H9 (cell line): ENCODE results near the gene ITPR2. TPM values are rescaled to one million over a fixed set of nuclear protein-coding genes. Genes with fewer than 3 reads are reported as not detected.

Experiments
- DNase-seq: peaks from one replicate; pipeline ENCODE4 v3.0.0-alpha.2; 2017
- H2AFZ ChIP-seq: one replicate; pipeline ENCODE4 v1.6.1; 2013; ENCODE audit warnings: mild to moderate bottlenecking, low read length, control low read depth, moderate library complexity
- H2AK5ac ChIP-seq: 2 replicates; pipeline ENCODE4 v1.6.1; 2013; ENCODE audit warnings: low read length, control low read depth, mixed read lengths; ENCODE audit not compliant: insufficient read length
- H2BK120ac ChIP-seq: one replicate; pipeline ENCODE4 v1.6.1; 2013; ENCODE audit warnings: low read depth, mild to moderate bottlenecking, low read length, control low read depth, inconsistent platforms; ENCODE audit not compliant: poor library complexity, severe bottlenecking
- H2BK12ac ChIP-seq: 2 replicates; pipeline ENCODE4 v1.6.1; 2013; ENCODE audit warnings: low read length, control low read depth, mixed read lengths, low read depth; ENCODE audit not compliant: insufficient read length
- H2BK15ac ChIP-seq: 2 replicates; pipeline ENCODE4 v1.6.1; 2013; ENCODE audit warnings: low read depth, low read length, control low read depth
- H2BK20ac ChIP-seq: one replicate; pipeline ENCODE4 v1.6.1; 2013; ENCODE audit warnings: low read depth, mild to moderate bottlenecking, low read length, control low read depth, inconsistent platforms; ENCODE audit not compliant: poor library complexity, severe bottlenecking
- H2BK5ac ChIP-seq: 2 replicates; pipeline ENCODE4 v1.6.1; 2013; ENCODE audit warnings: low read length, control low read depth, mixed read lengths; ENCODE audit not compliant: insufficient read length
- H3K14ac ChIP-seq: 2 replicates; pipeline ENCODE4 v1.6.1; 2013; ENCODE audit warnings: low read length, control low read depth; ENCODE audit not compliant: insufficient read depth
- H3K18ac ChIP-seq: 2 replicates; pipeline ENCODE4 v1.6.1; 2013; ENCODE audit warnings: low read depth, mild to moderate bottlenecking, mixed read lengths, low read length, control low read depth; ENCODE audit not compliant: insufficient read length
- H3K23ac ChIP-seq: 2 replicates; pipeline ENCODE4 v1.6.1; 2013; ENCODE audit warnings: low read length, control low read depth, mixed read lengths, low read depth; ENCODE audit not compliant: insufficient read length
- H3K23me2 ChIP-seq: 2 replicates; pipeline ENCODE4 v1.6.1; 2013; ENCODE audit warnings: low read depth, mild to moderate bottlenecking, mixed read lengths, low read length, control low read depth; ENCODE audit not compliant: insufficient read length, poor library complexity, severe bottlenecking
- H3K27ac ChIP-seq: 2 replicates; pipeline ENCODE4 v1.5.1; 2013; ENCODE audit warnings: low read length, control low read depth, mixed read lengths, low read depth; ENCODE audit not compliant: insufficient read length
- H3K27me3 ChIP-seq: 2 replicates; pipeline ENCODE4 v1.6.1; 2013; ENCODE audit warnings: low read length, control low read depth, inconsistent platforms; ENCODE audit not compliant: insufficient read depth
- H3K4ac ChIP-seq: 2 replicates; pipeline ENCODE4 v1.6.1; 2013; ENCODE audit warnings: low read depth, mild to moderate bottlenecking, control low read depth, inconsistent platforms, low read length, moderate library complexity
- H3K4me1 ChIP-seq: 2 replicates; pipeline ENCODE4 v1.6.1; 2013; ENCODE audit warnings: low read length, control low read depth, inconsistent platforms; ENCODE audit not compliant: insufficient read depth
- H3K4me2 ChIP-seq: 2 replicates; pipeline ENCODE4 v1.6.1; 2013; ENCODE audit warnings: low read length, control low read depth, mixed read lengths; ENCODE audit not compliant: insufficient read length, insufficient read depth
- H3K56ac ChIP-seq: 2 replicates; pipeline ENCODE4 v1.6.1; 2013; ENCODE audit warnings: low read depth, mild to moderate bottlenecking, mixed read lengths, low read length, control low read depth; ENCODE audit not compliant: insufficient read length
- H3K79me1 ChIP-seq: 2 replicates; pipeline ENCODE4 v1.6.1; 2013; ENCODE audit warnings: low read depth, mild to moderate bottlenecking, moderate library complexity, low read length, control low read depth, inconsistent platforms; ENCODE audit not compliant: insufficient read depth, poor library complexity, severe bottlenecking
- H3K79me2 ChIP-seq: 2 replicates; pipeline ENCODE4 v1.6.1; 2013; ENCODE audit warnings: low read length, control low read depth, inconsistent platforms; ENCODE audit not compliant: insufficient read depth
- H3K9ac ChIP-seq: 2 replicates; pipeline ENCODE4 v1.6.1; 2013; ENCODE audit warnings: low read length, control low read depth, mixed read lengths; ENCODE audit not compliant: insufficient read length; ENCODE audit errors: extremely low read depth
- H3K9me3 ChIP-seq: one replicate; pipeline ENCODE4 v1.6.1; 2013; ENCODE audit warnings: low read depth, low read length, inconsistent platforms; ENCODE audit not compliant: control insufficient read depth
- H3T11ph ChIP-seq: one replicate; pipeline ENCODE4 v1.6.1; 2013; ENCODE audit warnings: mild to moderate bottlenecking, low read length, control low read depth, inconsistent platforms
- H4K20me1 ChIP-seq: one replicate; pipeline ENCODE4 v1.6.1; 2013; ENCODE audit not compliant: control insufficient read depth, insufficient read length, insufficient read depth
- H4K5ac ChIP-seq: 2 replicates; pipeline ENCODE4 v1.6.1; 2013; ENCODE audit warnings: low read depth, mild to moderate bottlenecking, mixed read lengths, low read length, control low read depth; ENCODE audit not compliant: insufficient read length
- H4K8ac ChIP-seq: replicated peaks from 2 replicates; pipeline ENCODE4 v1.6.1; 2013; ENCODE audit warnings: low read length, control low read depth, mixed read lengths, low read depth; ENCODE audit not compliant: insufficient read length
- H4K91ac ChIP-seq: 2 replicates; pipeline ENCODE4 v1.6.1; 2013; ENCODE audit warnings: low read depth, mild to moderate bottlenecking, moderate library complexity, mixed read lengths, low read length, control low read depth; ENCODE audit not compliant: insufficient read length
- H3K27ac Mint-ChIP-seq, 3 experiments: 2 replicates in 2 of 3; 3 replicates in 1 of 3; pipeline ENCODE4 v1.8.0; 2020 to 2021; ENCODE audit warnings: mixed read lengths in 3 of 3, mild to moderate bottlenecking in 1 of 3, moderate library complexity in 1 of 3
- H3K27me3 Mint-ChIP-seq: 2 replicates; pipeline ENCODE4 v1.8.0; 2021; ENCODE audit warnings: low read depth, mild to moderate bottlenecking, moderate library complexity, mixed read lengths
- H3K36me3 Mint-ChIP-seq, 3 experiments: 2 replicates in 2 of 3; 3 replicates in 1 of 3; pipeline ENCODE4 v1.8.0; 2020 to 2021; ENCODE audit warnings: low read depth in 3 of 3, mixed read lengths in 3 of 3; ENCODE audit not compliant: insufficient read depth in 1 of 3
- H3K4me1 Mint-ChIP-seq, 2 experiments: 2 replicates each; pipeline ENCODE4 v1.8.0; 2020; ENCODE audit warnings: mixed read lengths in 2 of 2
- H3K4me3 Mint-ChIP-seq, 2 experiments: 2 replicates in 1 of 2; 3 replicates in 1 of 2; pipeline ENCODE4 v1.8.0; 2020 to 2021; ENCODE audit warnings: mild to moderate bottlenecking in 2 of 2, mixed read lengths in 2 of 2, moderate library complexity in 1 of 2
- H3K9me3 Mint-ChIP-seq, 2 experiments: 2 replicates in 1 of 2; 3 replicates in 1 of 2; pipeline ENCODE4 v1.8.0; 2020; ENCODE audit warnings: mild to moderate bottlenecking in 2 of 2, mixed read lengths in 2 of 2, moderate library complexity in 1 of 2
- WGBS: extraction: QIAGEN DNeasy Blood & Tissue Kit; methylation state at CpG from one replicate; pipeline ENCODE4 v1.1.7; 2013; ENCODE audit warnings: missing lambda C conversion rate, low lambda C conversion rate, mixed read lengths; ENCODE audit not compliant: insufficient read length; ENCODE audit errors: extremely low coverage; 5-methylcytosine and 5-hydroxymethylcytosine counted together
- total RNA-seq: library from RNA; stranded (reverse); gene quantifications from 2 replicates; pipeline ENCODE4 v1.2.1, GENCODE V29; 2021
- TF ChIP-seq, protein P1 (sequence below): fragments of 200-600 bp; sonication (generic); conservative IDR thresholded peaks from 3 replicates; pipeline ENCODE4 v1.8.0; 2021; ENCODE audit warnings: antibody characterized with exemption, mild to moderate bottlenecking

The ITPR2 gene
- total RNA-seq, 1 experiment from 2014 or later: 14.8 TPM

DNA sequence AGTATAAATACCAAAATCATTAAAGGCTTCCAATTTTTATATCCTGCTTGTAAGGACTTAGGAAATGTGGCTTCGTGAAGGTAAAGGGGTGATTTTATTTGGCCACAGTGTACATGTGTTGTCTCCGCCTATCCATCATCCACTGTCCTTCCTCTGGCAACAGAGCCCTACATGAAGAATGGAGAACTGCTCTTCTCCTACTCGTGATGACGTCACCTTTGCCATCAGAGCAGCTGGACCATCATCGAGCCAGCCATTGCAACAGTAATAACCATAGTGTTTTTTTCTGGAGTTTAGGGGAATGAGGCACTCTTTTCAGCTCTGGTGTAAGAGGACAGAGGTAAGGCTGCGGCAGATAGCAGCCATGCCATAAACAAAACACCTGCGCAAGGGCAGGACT, 19.2 kb downstream of the ITPR2 start:
- no peak for DNase-seq
- no peak overlapping the region for H2BK12ac ChIP-seq
- H2BK120ac ChIP-seq: no peak overlapping the region
- WGBS: no CpG with 5 or more reads among the region's 7 CpGs
- H4K8ac ChIP-seq: no peak overlapping the region
- H3T11ph ChIP-seq: no peak overlapping the region
- no peaks in the 10 kb centered on the region for H3K27me3 Mint-ChIP-seq
- no peak overlapping the region for H2AK5ac ChIP-seq
- H3K9me3 Mint-ChIP-seq: no peaks in the 10 kb centered on the region
- no peak overlapping the region for H4K91ac ChIP-seq
- H3K18ac ChIP-seq: no peak overlapping the region
- no peaks in the 10 kb centered on the region for H3K23me2 ChIP-seq
- H2BK15ac ChIP-seq: no peak overlapping the region
- H3K36me3 Mint-ChIP-seq: 0 out of 7 replicates have a peak, but pooled peaks cover 0 to 1% (median 0%) of the 10 kb centered on the region in 3 experiments
- no peak overlapping the region for H2BK5ac ChIP-seq
- H3K23ac ChIP-seq: no peak overlapping the region
- no peaks in the 10 kb centered on the region for H3K4me1 ChIP-seq
- H3K9me3 ChIP-seq: no peaks in the 10 kb centered on the region
- no peak overlapping the region for H3K56ac ChIP-seq
- H3K4ac ChIP-seq: no peak overlapping the region
- no peak overlapping the region for H2AFZ ChIP-seq
- H4K5ac ChIP-seq: no peak overlapping the region
- no peak overlapping the region for H3K27ac ChIP-seq
- no peak overlapping the region for H3K4me2 ChIP-seq
- H3K9ac ChIP-seq: no peak overlapping the region
- H3K4me3 Mint-ChIP-seq: no peak overlapping the region
- H2BK20ac ChIP-seq: no peak overlapping the region
- no peaks in the 10 kb centered on the region for H4K20me1 ChIP-seq
- no peaks in the 10 kb centered on the region for H3K79me1 ChIP-seq
- H3K14ac ChIP-seq: no peak overlapping the region
- no peaks in the 10 kb centered on the region for H3K27me3 ChIP-seq
- H3K79me2 ChIP-seq: peaks cover 3% of the 10 kb centered on the region; the same call in 1 of the 2 replicates
- no peak overlapping the region for H3K27ac Mint-ChIP-seq
- TF ChIP-seq, protein P1, sequence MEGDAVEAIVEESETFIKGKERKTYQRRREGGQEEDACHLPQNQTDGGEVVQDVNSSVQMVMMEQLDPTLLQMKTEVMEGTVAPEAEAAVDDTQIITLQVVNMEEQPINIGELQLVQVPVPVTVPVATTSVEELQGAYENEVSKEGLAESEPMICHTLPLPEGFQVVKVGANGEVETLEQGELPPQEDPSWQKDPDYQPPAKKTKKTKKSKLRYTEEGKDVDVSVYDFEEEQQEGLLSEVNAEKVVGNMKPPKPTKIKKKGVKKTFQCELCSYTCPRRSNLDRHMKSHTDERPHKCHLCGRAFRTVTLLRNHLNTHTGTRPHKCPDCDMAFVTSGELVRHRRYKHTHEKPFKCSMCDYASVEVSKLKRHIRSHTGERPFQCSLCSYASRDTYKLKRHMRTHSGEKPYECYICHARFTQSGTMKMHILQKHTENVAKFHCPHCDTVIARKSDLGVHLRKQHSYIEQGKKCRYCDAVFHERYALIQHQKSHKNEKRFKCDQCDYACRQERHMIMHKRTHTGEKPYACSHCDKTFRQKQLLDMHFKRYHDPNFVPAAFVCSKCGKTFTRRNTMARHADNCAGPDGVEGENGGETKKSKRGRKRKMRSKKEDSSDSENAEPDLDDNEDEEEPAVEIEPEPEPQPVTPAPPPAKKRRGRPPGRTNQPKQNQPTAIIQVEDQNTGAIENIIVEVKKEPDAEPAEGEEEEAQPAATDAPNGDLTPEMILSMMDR: no peak
- peaks cover 12 to 13% of the 10 kb centered on the region in 2 experiments for H3K4me1 Mint-ChIP-seq
